H9 (cell line): ENCODE results near the gene PRKCI. TPM values are rescaled to one million over a fixed set of nuclear protein-coding genes. Genes with fewer than 3 reads are reported as not detected.

Source experiments
- DNase-seq: peaks from one replicate; pipeline ENCODE4 v3.0.0-alpha.2; 2017
- H2AFZ ChIP-seq: one replicate; pipeline ENCODE4 v1.6.1; 2013; ENCODE audit warnings: mild to moderate bottlenecking, low read length, control low read depth, moderate library complexity
- H2AK5ac ChIP-seq: 2 replicates; pipeline ENCODE4 v1.6.1; 2013; ENCODE audit warnings: low read length, control low read depth, mixed read lengths; ENCODE audit not compliant: insufficient read length
- H2BK120ac ChIP-seq: one replicate; pipeline ENCODE4 v1.6.1; 2013; ENCODE audit warnings: low read depth, mild to moderate bottlenecking, low read length, control low read depth, inconsistent platforms; ENCODE audit not compliant: poor library complexity, severe bottlenecking
- H2BK12ac ChIP-seq: 2 replicates; pipeline ENCODE4 v1.6.1; 2013; ENCODE audit warnings: low read length, control low read depth, mixed read lengths, low read depth; ENCODE audit not compliant: insufficient read length
- H2BK15ac ChIP-seq: 2 replicates; pipeline ENCODE4 v1.6.1; 2013; ENCODE audit warnings: low read depth, low read length, control low read depth
- H2BK20ac ChIP-seq: one replicate; pipeline ENCODE4 v1.6.1; 2013; ENCODE audit warnings: low read depth, mild to moderate bottlenecking, low read length, control low read depth, inconsistent platforms; ENCODE audit not compliant: poor library complexity, severe bottlenecking
- H2BK5ac ChIP-seq: 2 replicates; pipeline ENCODE4 v1.6.1; 2013; ENCODE audit warnings: low read length, control low read depth, mixed read lengths; ENCODE audit not compliant: insufficient read length
- H3K14ac ChIP-seq: 2 replicates; pipeline ENCODE4 v1.6.1; 2013; ENCODE audit warnings: low read length, control low read depth; ENCODE audit not compliant: insufficient read depth
- H3K18ac ChIP-seq: 2 replicates; pipeline ENCODE4 v1.6.1; 2013; ENCODE audit warnings: low read depth, mild to moderate bottlenecking, mixed read lengths, low read length, control low read depth; ENCODE audit not compliant: insufficient read length
- H3K23ac ChIP-seq: 2 replicates; pipeline ENCODE4 v1.6.1; 2013; ENCODE audit warnings: low read length, control low read depth, mixed read lengths, low read depth; ENCODE audit not compliant: insufficient read length
- H3K23me2 ChIP-seq: 2 replicates; pipeline ENCODE4 v1.6.1; 2013; ENCODE audit warnings: low read depth, mild to moderate bottlenecking, mixed read lengths, low read length, control low read depth; ENCODE audit not compliant: insufficient read length, poor library complexity, severe bottlenecking
- H3K27ac ChIP-seq: 2 replicates; pipeline ENCODE4 v1.5.1; 2013; ENCODE audit warnings: low read length, control low read depth, mixed read lengths, low read depth; ENCODE audit not compliant: insufficient read length
- H3K27me3 ChIP-seq: 2 replicates; pipeline ENCODE4 v1.6.1; 2013; ENCODE audit warnings: low read length, control low read depth, inconsistent platforms; ENCODE audit not compliant: insufficient read depth
- H3K4ac ChIP-seq: 2 replicates; pipeline ENCODE4 v1.6.1; 2013; ENCODE audit warnings: low read depth, mild to moderate bottlenecking, control low read depth, inconsistent platforms, low read length, moderate library complexity
- H3K4me1 ChIP-seq: 2 replicates; pipeline ENCODE4 v1.6.1; 2013; ENCODE audit warnings: low read length, control low read depth, inconsistent platforms; ENCODE audit not compliant: insufficient read depth
- H3K4me2 ChIP-seq: 2 replicates; pipeline ENCODE4 v1.6.1; 2013; ENCODE audit warnings: low read length, control low read depth, mixed read lengths; ENCODE audit not compliant: insufficient read length, insufficient read depth
- H3K56ac ChIP-seq: 2 replicates; pipeline ENCODE4 v1.6.1; 2013; ENCODE audit warnings: low read depth, mild to moderate bottlenecking, mixed read lengths, low read length, control low read depth; ENCODE audit not compliant: insufficient read length
- H3K79me1 ChIP-seq: 2 replicates; pipeline ENCODE4 v1.6.1; 2013; ENCODE audit warnings: low read depth, mild to moderate bottlenecking, moderate library complexity, low read length, control low read depth, inconsistent platforms; ENCODE audit not compliant: insufficient read depth, poor library complexity, severe bottlenecking
- H3K79me2 ChIP-seq: 2 replicates; pipeline ENCODE4 v1.6.1; 2013; ENCODE audit warnings: low read length, control low read depth, inconsistent platforms; ENCODE audit not compliant: insufficient read depth
- H3K9ac ChIP-seq: 2 replicates; pipeline ENCODE4 v1.6.1; 2013; ENCODE audit warnings: low read length, control low read depth, mixed read lengths; ENCODE audit not compliant: insufficient read length; ENCODE audit errors: extremely low read depth
- H3K9me3 ChIP-seq: one replicate; pipeline ENCODE4 v1.6.1; 2013; ENCODE audit warnings: low read depth, low read length, inconsistent platforms; ENCODE audit not compliant: control insufficient read depth
- H3T11ph ChIP-seq: one replicate; pipeline ENCODE4 v1.6.1; 2013; ENCODE audit warnings: mild to moderate bottlenecking, low read length, control low read depth, inconsistent platforms
- H4K20me1 ChIP-seq: one replicate; pipeline ENCODE4 v1.6.1; 2013; ENCODE audit not compliant: control insufficient read depth, insufficient read length, insufficient read depth
- H4K5ac ChIP-seq: 2 replicates; pipeline ENCODE4 v1.6.1; 2013; ENCODE audit warnings: low read depth, mild to moderate bottlenecking, mixed read lengths, low read length, control low read depth; ENCODE audit not compliant: insufficient read length
- H4K8ac ChIP-seq: replicated peaks from 2 replicates; pipeline ENCODE4 v1.6.1; 2013; ENCODE audit warnings: low read length, control low read depth, mixed read lengths, low read depth; ENCODE audit not compliant: insufficient read length
- H4K91ac ChIP-seq: 2 replicates; pipeline ENCODE4 v1.6.1; 2013; ENCODE audit warnings: low read depth, mild to moderate bottlenecking, moderate library complexity, mixed read lengths, low read length, control low read depth; ENCODE audit not compliant: insufficient read length
- H3K27ac Mint-ChIP-seq, 3 experiments: 2 replicates in 2 of 3; 3 replicates in 1 of 3; pipeline ENCODE4 v1.8.0; 2020 to 2021; ENCODE audit warnings: mixed read lengths in 3 of 3, mild to moderate bottlenecking in 1 of 3, moderate library complexity in 1 of 3
- H3K27me3 Mint-ChIP-seq: 2 replicates; pipeline ENCODE4 v1.8.0; 2021; ENCODE audit warnings: low read depth, mild to moderate bottlenecking, moderate library complexity, mixed read lengths
- H3K36me3 Mint-ChIP-seq, 3 experiments: 2 replicates in 2 of 3; 3 replicates in 1 of 3; pipeline ENCODE4 v1.8.0; 2020 to 2021; ENCODE audit warnings: low read depth in 3 of 3, mixed read lengths in 3 of 3; ENCODE audit not compliant: insufficient read depth in 1 of 3
- H3K4me1 Mint-ChIP-seq, 2 experiments: 2 replicates each; pipeline ENCODE4 v1.8.0; 2020; ENCODE audit warnings: mixed read lengths in 2 of 2
- H3K4me3 Mint-ChIP-seq, 2 experiments: 2 replicates in 1 of 2; 3 replicates in 1 of 2; pipeline ENCODE4 v1.8.0; 2020 to 2021; ENCODE audit warnings: mild to moderate bottlenecking in 2 of 2, mixed read lengths in 2 of 2, moderate library complexity in 1 of 2
- H3K9me3 Mint-ChIP-seq, 2 experiments: 2 replicates in 1 of 2; 3 replicates in 1 of 2; pipeline ENCODE4 v1.8.0; 2020; ENCODE audit warnings: mild to moderate bottlenecking in 2 of 2, mixed read lengths in 2 of 2, moderate library complexity in 1 of 2
- CTCF ChIP-seq: fragments of 200-600 bp; sonication (generic); conservative IDR thresholded peaks from 3 replicates; pipeline ENCODE4 v1.8.0; 2021; ENCODE audit warnings: antibody characterized with exemption, mild to moderate bottlenecking
- WGBS: extraction: QIAGEN DNeasy Blood & Tissue Kit; methylation state at CpG from one replicate; pipeline ENCODE4 v1.1.7; 2013; ENCODE audit warnings: missing lambda C conversion rate, low lambda C conversion rate, mixed read lengths; ENCODE audit not compliant: insufficient read length; ENCODE audit errors: extremely low coverage; 5-methylcytosine and 5-hydroxymethylcytosine counted together
- total RNA-seq: library from RNA; stranded (reverse); gene quantifications from 2 replicates; pipeline ENCODE4 v1.2.1, GENCODE V29; 2021

PRKCI gene
- total RNA-seq, 1 experiment from 2014 or later, result 71.1 TPM

GRCh38 chr3:170352936-170353335, 130.7 kb downstream of the PRKCI start:
- H3K36me3 Mint-ChIP-seq, result no peaks in the 10 kb centered on the region

More at GRCh38 chr3:170352936-170353335, 130.7 kb downstream of the PRKCI start:
- Histone ChIP-seq H3K9ac (no peak overlapping the region), H3K9me3 (no peaks in the 10 kb centered on the region), H2AFZ (no peak overlapping the region), H4K5ac (no peak overlapping the region), H3K27me3 (no peaks in the 10 kb centered on the region), H2BK120ac (no peak overlapping the region), H3K18ac (no peak overlapping the region), H4K91ac (no peak overlapping the region), H3K4ac (no peak overlapping the region), H3K79me2 (no peaks in the 10 kb centered on the region), H3T11ph (no peak overlapping the region), H3K27ac (no peak overlapping the region), H2AK5ac (no peak overlapping the region), H4K8ac (no peak overlapping the region), H3K4me1 (peaks cover 2% of the 10 kb centered on the region; the same call in 1 of the 2 replicates), H2BK5ac (no peak overlapping the region), H2BK15ac (no peak overlapping the region), H3K56ac (no peak overlapping the region), H4K20me1 (no peaks in the 10 kb centered on the region), H3K23me2 (peaks cover 9% of the 10 kb centered on the region), H2BK20ac (no peak overlapping the region), H3K79me1 (no peaks in the 10 kb centered on the region), H2BK12ac (no peak overlapping the region), H3K4me2 (no peak overlapping the region), H3K23ac (no peak overlapping the region), H3K14ac (no peak overlapping the region)
- H3K4me1 Mint-ChIP-seq, result peaks cover 38 to 41% of the 10 kb centered on the region in 2 experiments
- no peak overlapping the region for H3K4me3 Mint-ChIP-seq
- TF ChIP-seq CTCF, result no peak
- WGBS, result no CpG with 5 or more reads among the region's 7 CpGs
- H3K9me3 Mint-ChIP-seq, result peaks cover 0 to 3% of the 10 kb centered on the region in 2 experiments; a peak in 1 of 5 replicates
- H3K27me3 Mint-ChIP-seq, result no peaks in the 10 kb centered on the region
- no peak overlapping the region for H3K27ac Mint-ChIP-seq
- no peak for DNase-seq
